ENCODE results near the gene SRRM4.

DNA sequence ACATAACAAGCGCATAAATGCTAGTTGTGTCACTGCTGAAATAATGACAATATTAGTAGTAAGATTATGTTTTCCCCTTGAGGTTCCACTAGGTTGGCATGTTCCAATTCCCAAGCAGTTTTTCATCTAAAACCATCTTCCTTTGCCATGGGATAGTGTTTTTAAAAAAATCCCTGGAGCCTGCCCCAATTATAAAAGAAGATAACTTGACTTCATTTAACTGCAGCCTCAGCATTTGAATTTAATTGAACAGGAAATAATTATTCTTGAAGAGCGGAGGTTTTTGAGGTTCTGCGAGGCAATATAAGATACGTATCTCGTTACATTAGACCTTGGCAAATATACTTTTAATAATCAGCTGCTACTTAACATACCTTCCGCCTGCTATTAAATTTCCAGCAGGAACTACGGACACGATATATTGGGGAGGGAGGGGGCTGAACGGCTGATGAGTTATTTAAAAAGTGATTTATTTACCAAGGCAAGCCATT is 132.2 kb downstream of the SRRM4 start:
- TF ChIP-seq, protein P1, sequence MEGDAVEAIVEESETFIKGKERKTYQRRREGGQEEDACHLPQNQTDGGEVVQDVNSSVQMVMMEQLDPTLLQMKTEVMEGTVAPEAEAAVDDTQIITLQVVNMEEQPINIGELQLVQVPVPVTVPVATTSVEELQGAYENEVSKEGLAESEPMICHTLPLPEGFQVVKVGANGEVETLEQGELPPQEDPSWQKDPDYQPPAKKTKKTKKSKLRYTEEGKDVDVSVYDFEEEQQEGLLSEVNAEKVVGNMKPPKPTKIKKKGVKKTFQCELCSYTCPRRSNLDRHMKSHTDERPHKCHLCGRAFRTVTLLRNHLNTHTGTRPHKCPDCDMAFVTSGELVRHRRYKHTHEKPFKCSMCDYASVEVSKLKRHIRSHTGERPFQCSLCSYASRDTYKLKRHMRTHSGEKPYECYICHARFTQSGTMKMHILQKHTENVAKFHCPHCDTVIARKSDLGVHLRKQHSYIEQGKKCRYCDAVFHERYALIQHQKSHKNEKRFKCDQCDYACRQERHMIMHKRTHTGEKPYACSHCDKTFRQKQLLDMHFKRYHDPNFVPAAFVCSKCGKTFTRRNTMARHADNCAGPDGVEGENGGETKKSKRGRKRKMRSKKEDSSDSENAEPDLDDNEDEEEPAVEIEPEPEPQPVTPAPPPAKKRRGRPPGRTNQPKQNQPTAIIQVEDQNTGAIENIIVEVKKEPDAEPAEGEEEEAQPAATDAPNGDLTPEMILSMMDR (IDR thresholded peaks at IDR 0.05): no peak
- no peak for TF ChIP-seq POLR2A (IDR thresholded peaks at IDR 0.05)
- TF ChIP-seq EP300 (IDR thresholded peaks at IDR 0.05): no peak
- no peak for TF ChIP-seq POLR2AphosphoS5 (IDR thresholded peaks at IDR 0.05)
